GM19351 (cell line): ENCODE measurements around the gene SOX9.

Source experiments
- ATAC-seq: cut with Tn5 transposase; IDR thresholded peaks from one replicate; pipeline ENCODE4 v1.9.1; 2021; ENCODE audit warnings: mild to moderate bottlenecking, moderate library complexity; ENCODE audit not compliant: unreplicated experiment

The SOX9 gene

DNA sequence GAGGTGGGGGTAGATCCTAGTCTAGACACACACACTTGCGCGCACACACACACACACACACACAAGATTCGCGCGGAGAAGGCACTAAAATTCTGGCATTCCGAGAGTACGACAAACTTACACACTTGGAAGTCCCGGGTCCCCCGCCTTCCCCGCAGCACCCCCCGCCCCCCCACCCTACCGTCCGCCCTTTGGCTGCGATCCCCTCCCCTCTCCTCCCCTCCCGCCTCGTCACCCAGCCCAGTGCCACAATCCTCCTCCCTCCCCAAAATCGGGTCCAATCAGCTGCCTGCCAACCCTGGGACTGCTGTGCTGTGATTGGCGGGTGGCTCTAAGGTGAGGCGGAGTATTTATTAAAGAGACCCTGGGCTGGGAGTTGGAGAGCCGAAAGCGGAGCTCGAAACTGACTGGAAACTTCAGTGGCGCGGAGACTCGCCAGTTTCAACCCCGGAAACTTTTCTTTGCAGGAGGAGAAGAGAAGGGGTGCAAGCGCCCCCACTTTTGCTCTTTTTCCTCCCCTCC is at the start of gene SOX9:
TSS of gene SOX9 (plus strand) at position 379 of the 522 bp plus-strand sequence. CDS start 372 bp downstream, outside the sequence.
- ATAC-seq: peak; percentile 71

DNA sequence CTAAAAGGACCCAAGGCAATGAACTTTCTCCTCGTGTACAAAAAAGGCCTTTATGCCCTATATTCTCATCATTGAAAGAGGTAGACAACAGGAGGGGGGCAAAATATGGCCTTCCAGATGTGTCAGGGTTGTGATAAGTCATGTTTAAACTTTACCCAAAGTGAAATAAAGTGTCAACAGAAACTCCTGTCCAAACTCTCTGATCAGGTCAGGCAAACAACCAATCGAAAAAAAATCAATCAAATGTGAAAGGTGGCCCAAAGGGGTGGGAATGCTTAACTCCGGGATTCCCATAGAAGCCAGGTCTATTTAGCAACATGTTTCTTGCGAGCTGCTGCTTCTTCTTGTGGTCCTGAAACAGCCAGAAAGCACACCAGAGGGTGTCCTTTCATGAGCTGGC is 49.5 kb upstream of the SOX9 start:
- ATAC-seq: no peak

DNA sequence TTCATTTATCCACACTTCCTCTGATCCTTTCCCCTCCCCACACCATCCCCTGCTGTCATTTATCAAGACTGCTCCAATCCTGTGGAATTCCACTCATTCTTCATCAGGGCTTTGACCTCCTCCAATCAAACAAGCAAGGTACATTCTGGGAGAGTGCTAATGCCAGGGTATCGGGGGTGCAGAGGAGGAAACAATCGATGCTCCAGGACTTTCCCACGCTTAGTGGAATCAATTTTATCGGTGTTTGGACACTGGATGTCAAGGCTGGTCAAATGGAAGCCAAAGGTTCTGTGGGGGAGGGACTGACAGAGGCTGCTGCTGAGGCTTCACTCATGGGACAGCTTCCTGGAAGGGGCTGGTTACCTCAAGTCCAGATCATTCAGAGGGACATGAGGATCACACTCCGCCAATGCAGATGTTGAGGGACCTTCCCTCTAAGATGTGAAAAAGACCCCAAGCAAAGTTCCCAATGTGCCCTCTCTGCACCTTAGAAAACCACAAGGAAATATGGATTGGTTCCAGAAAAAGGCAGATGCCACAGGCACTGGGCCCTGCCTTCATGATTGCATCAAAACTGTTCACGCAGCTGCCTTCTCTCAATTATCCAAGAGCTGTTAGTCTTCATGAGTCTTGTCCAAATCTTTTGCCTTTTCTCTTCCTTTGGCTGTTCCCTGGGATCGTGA is 44.7 kb upstream of the SOX9 start:
- no peak for ATAC-seq

DNA sequence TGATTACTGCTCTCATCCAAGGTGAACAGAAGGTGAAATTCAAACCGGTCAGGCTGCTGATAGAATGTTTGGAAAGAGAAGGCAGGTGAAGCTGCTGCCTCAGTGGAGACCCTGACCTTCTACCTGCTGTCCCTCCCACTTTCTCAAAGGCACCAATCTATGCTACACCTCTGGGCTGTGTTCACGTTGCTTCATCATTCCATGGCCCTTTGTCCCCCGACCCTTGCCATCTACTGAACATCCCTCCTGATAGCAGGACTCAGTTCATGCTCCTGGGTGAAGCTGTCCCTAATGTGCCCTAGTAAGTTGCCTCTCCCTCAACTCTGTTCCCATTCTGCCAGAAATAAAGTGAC is 44.2 kb upstream of the SOX9 start:
- ATAC-seq: no peak

DNA sequence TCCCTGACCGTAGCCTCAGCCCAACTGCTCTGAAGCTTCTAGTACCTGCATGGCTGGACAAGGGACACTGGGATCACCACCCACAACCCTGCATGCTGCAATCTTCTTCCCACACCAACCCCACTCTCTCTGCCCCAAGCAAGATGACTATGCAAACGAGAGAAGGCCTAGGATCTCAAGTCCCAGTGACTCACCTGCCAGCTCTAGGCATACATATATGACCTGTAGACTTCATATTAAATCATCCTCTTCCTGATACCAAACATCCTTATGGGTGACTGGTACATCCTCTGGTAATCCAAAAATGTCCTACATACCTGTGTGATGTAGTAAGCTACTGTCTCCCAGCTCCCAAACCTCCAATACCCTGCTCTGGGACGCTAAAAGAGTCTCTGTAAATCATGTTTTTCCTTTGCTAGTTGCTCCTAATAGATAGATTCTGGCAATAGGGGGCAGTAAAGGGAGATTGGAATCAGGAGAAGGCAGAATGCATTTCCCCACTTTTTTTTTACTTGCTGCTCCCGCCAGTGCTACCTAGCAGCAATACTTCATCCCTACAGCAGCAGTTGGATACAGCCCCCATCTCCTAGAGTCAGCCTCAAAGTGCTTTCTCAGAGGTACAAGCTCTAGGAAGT is 43.4 kb upstream of the SOX9 start:
- no peak for ATAC-seq

DNA sequence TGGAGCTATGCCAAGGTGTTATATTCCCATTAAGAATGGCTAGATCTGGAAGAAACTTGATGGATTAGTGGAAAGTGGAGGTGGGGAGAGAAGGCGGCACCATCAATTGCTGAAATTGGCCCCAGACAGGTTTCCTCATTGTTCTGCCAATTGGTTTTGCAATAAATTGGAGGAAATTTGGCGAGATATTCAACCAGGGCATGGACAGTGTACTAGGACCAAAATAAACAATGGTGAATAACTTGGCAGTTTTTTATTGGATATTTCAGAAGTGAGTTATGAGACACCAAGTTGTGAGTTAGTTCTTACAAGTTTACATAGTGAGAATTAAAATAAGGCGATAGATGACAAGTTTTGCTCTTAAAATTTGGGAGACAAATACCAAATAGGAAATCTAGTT is 41.1 kb upstream of the SOX9 start:
- no peak for ATAC-seq

DNA sequence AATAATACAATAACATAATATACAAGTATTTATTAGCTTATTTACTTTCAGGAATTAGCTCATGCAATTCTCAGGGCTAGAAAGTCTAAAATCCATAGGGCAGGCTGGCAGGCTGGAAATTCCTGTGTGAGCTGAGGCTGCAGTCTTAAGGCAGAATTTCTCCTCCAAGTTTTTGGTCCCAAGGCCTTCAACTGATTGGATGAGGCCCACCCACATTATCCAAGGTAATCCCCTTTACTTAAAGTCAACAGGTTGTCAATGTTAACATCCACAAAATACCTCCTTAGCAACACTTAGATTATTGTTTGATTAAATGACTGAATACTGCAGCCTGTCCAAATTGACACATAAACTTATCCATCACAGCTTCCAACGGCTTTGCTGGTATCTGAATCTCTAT is 32.9 kb upstream of the SOX9 start:
- ATAC-seq: no peak

DNA sequence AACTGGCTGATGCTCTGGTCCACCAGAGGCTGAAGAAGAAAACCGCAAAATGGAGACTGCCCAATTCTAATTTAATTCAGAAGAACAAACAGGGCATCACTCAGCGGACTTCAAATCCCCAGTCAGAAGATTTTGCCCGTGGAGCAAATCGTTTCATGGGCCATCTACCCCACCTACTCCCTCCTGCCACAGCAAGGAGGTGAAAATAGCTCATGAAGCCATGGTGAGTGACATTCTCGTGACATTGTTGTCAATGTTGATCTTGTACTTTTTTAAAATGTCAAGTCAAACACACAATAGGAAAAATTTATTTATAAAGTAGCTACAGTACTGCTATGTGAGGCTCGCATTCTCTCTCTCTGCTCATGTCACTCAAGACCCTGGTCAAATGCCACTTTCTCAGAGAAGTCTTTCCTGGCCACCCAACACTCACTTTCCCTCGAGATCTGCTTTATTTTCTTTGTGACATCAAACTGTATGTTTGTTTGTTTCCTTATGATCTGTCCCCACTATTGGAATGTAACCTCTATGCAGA is 31.3 kb upstream of the SOX9 start:
- ATAC-seq: no peak

DNA sequence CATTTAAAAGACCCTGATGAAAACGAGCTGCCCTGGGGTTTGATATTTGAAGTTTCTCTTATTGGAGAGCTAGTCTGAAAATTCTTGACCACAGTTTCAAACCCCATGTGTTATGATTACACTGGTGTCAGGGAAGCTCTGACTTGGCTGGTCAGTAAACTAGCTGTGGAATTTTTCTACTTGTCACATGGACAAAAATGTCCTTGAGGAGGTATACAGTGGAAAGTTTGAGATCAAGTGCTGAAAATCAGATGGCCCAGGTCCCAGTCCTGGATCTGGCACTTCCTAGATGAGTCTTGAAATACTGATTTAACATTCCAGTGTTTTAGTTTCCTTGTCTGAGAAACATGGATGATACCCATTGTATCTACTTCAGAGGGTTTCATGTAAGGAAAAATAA is 30.7 kb upstream of the SOX9 start:
- no peak for ATAC-seq

DNA sequence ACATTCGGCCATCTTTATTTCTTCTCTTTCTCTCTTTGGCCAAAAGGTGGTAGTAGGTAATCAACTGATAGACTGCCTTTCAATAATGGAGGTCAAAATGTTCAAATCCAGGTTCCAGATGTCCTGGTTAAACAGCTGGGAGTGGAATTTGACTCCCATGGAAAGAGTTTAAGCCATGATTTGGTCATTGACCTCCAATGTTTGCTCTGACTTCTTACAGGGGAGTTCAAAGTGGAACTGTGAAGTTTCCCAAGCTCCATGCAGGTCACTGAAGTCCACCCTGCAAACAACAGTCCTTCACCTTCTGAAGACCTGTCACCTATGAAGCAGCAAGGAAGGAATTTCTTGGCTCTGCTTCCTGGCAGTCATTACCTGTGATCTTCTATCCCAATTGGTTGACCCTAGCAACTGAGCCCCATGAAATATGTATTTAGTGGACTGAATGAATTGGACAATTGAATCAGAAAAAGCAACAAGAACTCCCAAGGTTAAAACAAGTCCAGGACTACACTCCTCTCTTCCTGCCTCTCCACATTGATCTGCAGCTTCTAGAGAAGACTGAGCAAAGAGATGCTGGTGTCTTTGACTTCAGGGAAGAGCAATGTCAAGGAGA is 28.0 kb upstream of the SOX9 start:
- no peak for ATAC-seq

DNA sequence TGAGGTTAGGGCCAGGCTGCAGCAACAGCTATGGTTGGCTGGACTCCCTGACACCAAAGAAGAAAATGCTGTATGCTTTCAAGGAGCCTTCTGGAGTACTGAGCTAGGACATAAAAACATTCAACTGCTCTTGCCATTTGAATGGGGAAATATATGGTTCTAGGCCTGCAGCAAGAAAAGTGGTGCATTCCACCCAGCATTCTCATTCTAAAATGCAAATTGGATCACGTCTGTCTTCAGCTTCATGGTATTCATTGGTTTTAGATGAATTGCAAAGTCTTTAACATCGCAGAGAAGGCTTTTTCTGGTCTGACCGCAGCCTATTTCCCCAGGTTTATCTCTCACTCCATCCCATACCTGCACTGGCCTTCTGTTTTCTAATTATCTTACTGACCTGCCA is 27.1 kb upstream of the SOX9 start:
- no peak for ATAC-seq

DNA sequence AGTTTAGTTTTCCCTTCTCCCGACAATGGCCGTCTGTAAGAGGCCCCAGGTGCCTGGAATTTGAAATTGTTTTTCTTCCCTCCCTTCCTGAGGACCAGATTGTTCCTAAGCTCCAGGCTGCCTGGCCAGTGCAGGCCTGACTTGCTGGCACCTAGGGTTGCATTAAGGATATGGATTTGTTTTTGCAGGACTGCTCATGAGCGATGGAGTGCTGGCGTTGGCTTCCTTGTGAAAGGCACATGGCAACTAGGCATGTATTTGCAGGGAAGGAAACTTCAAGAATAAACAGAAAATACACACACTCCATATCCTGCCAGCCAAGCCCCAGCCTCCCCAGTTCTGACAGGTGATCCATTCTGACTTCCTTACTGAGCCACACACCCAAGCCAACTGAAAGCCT is 25.5 kb upstream of the SOX9 start:
- ATAC-seq: no peak

DNA sequence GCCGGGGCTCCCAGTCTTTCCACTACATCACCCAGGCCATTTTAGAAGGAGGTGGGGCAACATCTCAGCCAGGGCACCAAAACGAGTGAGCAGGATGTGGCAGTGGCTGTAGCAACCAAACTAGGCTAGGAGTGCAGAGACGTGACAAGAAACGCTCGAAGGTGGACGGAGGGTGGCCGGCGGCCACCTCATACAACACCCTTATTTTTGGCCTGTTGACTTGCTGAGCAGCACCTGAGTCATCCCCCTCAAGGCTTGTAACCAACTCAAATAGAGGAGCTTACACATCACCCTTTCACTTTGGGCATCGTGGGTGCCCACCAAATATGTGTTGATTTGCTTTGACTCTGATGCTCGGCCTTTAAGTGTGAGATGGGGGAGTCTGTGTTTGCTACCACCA is 23.7 kb upstream of the SOX9 start:
- ATAC-seq: no peak

DNA sequence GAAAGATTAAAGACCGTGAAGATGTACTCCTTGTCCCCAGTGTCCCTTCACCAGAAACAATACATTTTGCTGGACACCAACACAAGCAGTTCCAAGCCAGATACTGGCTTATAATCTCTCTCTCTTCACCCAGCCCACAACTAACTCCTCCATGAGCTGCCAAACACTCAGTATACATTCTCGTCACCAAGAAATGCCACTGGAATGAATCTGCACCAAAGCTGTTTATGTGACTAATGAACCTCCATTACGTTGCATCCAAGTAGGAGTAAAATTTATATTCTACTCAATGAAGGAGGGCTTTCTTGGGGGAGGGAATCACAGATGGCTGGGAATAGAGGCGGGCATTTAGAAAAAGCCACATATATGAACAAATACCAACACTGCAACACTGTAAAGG is 20.9 kb upstream of the SOX9 start:
- no peak for ATAC-seq

DNA sequence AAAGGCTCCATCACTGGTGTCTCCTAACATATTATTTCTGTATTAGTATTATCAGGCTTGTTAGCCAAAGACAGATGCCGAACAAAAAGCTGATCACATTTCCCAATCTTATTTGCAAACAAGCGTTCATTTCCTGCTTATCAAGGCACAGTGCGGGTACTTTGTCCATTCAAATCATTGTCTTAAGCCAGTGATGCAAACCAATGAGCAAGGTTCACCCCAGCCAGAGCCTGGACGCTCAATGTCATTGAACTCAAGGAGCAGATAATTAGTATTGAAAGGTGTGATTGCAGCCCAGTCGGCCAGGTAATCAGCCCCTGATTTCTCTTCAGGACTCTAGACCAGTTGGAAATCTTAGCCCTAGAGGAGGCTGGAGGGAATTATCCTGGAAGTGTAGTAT is 20.4 kb upstream of the SOX9 start:
- ATAC-seq: no peak

DNA sequence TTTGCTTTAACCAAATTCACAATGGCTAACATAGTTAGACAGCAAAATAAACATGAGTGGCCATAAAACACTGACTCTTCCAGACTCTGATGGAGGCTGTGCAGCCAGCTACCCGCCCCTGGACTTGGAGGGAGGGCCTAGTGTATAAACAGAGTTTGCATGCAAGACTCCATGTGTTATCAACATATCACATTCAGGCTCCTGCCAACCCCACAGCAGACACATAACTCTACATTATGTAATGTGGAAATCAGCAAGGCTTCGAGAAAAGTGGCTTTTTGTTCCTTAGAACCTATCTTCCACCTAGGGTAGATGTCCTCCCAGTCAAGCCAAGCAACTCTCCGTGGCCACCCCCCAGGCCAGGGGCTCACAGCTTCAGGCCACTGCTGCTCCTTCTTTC is 19.3 kb upstream of the SOX9 start:
- ATAC-seq: no peak

DNA sequence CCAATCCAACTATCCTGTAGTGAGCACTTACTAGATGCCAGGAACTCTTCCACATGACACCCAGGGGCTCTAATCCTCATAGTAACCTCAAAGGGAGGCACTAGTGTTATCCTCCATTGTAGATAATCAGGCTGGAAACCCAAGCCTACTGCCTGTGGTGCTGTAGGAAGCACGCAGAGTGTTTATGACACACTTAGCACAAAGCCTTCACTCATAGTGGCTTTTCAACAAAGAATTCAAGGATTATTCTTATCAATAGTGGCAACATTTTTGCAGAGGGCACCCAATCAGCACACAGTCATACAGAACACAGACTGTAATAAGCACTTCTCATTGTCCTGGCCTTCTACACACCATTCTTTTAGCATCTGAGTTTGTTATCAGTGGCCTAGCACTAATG is 18.5 kb upstream of the SOX9 start:
- ATAC-seq: no peak

DNA sequence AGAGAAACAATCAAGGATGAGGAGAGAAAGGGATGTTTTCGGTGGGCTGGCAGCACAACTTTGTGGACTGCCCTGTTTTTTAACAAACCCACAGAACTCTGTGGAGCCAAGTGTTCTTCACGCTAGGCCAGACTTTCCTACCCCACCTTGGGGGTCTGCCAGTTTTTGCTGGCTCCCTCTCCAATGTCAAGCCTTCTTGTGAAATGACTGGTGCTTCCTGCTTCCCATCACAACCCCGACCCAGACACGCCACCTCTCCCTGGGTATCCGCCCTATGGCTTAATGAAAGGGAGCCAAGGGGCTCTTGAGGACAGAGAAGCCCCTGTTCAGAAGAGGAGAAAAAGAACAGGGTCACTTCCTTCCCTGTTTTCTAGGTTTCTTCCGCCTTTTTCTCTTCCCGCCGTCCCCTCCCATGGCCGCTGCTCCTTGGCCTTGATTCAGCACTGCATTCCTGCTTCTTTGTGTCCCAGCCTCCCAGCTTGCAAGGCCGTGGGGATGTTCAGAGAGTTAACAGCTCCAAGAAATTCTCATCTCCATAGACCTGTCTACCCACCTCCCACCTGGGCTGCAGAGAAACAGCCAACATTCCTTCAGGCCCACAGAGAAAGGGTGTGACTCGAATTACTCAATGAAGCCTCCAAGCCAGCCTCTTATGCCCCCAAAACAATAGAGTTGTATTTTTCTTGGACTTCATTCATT is 16.5 kb upstream of the SOX9 start:
- ATAC-seq: no peak

DNA sequence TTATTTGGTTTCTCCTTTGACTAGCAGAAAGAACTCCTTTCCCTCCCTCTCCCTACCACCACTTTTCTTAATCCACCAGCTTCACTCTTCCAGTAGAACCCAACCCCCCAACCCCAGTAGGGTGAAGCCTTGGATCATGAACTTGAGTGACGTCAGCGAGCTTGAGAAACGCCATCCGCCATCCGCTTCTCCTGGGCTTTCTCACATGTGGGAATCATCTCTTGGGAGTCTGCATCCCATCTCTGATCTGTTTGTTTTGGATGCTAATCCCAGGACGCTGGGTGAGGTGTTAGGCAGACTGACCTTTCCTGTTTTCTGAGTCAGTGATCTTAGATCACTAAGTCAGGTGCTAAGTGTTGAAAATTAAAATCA is 16.0 kb upstream of the SOX9 start:
- no peak for ATAC-seq

DNA sequence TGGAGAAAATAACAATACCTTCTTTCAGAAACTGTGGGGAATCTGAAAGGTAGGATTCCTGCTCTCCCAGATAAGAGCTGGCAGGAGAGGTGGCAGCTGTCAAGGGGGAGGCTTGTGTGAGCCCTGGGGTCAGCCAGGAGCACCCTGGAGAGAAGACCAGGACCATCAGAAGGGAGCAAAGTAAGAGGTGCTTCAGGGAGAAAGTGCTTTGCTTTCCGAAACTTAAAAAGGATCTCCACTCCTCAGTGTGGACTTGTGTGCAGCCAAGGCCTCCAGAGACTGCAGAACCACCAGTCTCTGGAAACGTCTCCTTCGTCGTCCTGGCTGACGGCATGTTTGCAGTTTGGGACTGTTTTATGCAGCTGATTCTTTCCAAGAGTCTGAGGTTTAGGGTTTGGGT is 13.7 kb upstream of the SOX9 start:
- ATAC-seq: no peak

DNA sequence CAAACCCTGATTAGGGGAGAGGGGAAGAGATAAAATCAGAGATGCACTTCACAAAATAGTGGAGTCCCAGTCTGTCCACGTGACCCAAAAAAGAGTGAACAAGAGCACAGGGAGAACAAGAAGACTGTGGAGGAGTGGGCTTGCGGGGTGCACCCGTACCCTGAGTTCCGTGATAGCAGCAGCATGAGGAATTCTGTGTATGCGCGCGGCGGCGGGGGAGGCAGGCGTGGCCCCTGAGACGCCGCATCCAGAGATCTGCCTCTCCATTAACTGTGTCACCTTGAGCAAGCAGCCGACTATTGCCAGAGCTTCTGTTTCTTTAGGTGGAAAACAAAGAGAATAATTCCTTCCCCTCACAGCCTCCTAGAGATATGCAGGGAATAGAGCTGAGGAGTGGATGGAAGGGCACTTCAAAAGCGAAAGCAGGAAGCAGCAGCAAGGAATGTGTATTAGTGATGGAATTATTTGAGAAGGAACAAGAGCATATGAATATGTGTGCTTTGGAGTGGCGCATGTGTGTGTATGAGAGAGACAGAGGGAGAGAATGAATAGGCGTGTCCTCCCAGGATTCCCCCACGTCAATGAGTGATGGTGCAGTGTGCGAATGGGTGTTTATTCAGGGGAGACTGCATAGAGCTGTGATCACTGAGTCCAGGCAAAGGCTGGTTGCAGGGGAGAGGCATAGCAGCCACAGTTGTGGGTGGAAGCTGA is 10.4 kb upstream of the SOX9 start:
- ATAC-seq: no peak
